K562 (cell line): Measurements from ENCODE around the gene USP35. TPM values are rescaled to one million over a fixed set of nuclear protein-coding genes. Genes with fewer than 3 reads are reported as not detected.

Experiments
- FOXK1 ChIP-seq: sonication (generic); formaldehyde crosslinking; IDR thresholded peaks from 2 replicates; pipeline ENCODE4 v1.8.0; 2022; ENCODE audit warnings: missing genetic modification reagents, mild to moderate bottlenecking, borderline replicate concordance
- GTF3C2 ChIP-seq: IDR thresholded peaks from 3 replicates; pipeline ENCODE4 v1.6.1; 2011; ENCODE audit warnings: borderline replicate concordance, mild to moderate bottlenecking, moderate library complexity; ENCODE audit not compliant: insufficient read length; ENCODE audit errors: extremely low read depth
- HINFP ChIP-seq: fragments of 450-650 bp; conservative IDR thresholded peaks from 2 replicates; pipeline ENCODE4 v1.6.1; 2016; ENCODE audit warnings: missing genetic modification characterization, low read depth, mild to moderate bottlenecking, control low read depth, missing compliant biosample characterization
- NCOA6 ChIP-seq: fragments of 450-650 bp; IDR thresholded peaks from 2 replicates; pipeline ENCODE4 v1.6.1; 2017; ENCODE audit warnings: mild to moderate bottlenecking
- NR2C2 ChIP-seq, 2 experiments: fragments of 200-800 bp in 1 of 2; sonication (Bioruptor generic) in 1 of 2; sonication (generic) in 1 of 2; formaldehyde crosslinking in 1 of 2; IDR thresholded peaks; 2 replicates each; pipeline versions ENCODE4 v1.6.1 to v1.8.0; 2016 to 2022; ENCODE audit warnings: mild to moderate bottlenecking in 1 of 2, missing compliant biosample characterization in 1 of 2, missing genetic modification characterization in 1 of 2, missing genetic modification reagents in 1 of 2
- POLR2B ChIP-seq: fragments of 450-650 bp; IDR thresholded peaks from 2 replicates; pipeline ENCODE4 v1.6.1; 2018; ENCODE audit warnings: low read depth; ENCODE audit not compliant: partially characterized antibody
- SUPT5H ChIP-seq: fragments of 450-650 bp; IDR thresholded peaks from 2 replicates; pipeline ENCODE4 v1.6.1; 2016
- TAF7 ChIP-seq: fragments of 450-650 bp; IDR thresholded peaks from 2 replicates; pipeline ENCODE4 v1.6.1; 2016; ENCODE audit warnings: missing genetic modification characterization, missing compliant biosample characterization
- ZNF395 ChIP-seq: fragments of 200-800 bp; sonication (Bioruptor generic); IDR thresholded peaks from 2 replicates; pipeline ENCODE4 v1.6.1; 2017; ENCODE audit warnings: missing genetic modification characterization, missing compliant biosample characterization
- polyA plus RNA-seq, 8 experiments: library from polyadenylated mRNA; depleted of rRNA in 4 of 8; stranded (reverse) in 5 of 8; unstranded in 3 of 8; fragments of >200 nt; fragmentation: Nextera tagmentation in 2 of 8; fragmentation: Illumina TruSeq in 1 of 8; extraction: Ambion mirVana in 2 of 8; extraction: Trizol in 1 of 8; gene quantifications; 2 replicates each; pipeline versions ENCODE4 v1.2.1 to v1.2.3, GENCODE V29; 2011 to 2014; ENCODE audit warnings: inconsistent platforms in 1 of 8, missing spikeins in 1 of 8
- total RNA-seq, 7 experiments: library from RNA; depleted of rRNA in 6 of 7; stranded (reverse); fragments of >200 nt in 6 of 7; fragmentation: Illumina TruSeq in 2 of 7; extraction: Trizol in 2 of 7; gene quantifications; 2 replicates each; pipeline versions ENCODE4 v1.2.1 to v1.2.3, GENCODE V29; 2011 to 2021; ENCODE audit warnings: low replicate concordance in 1 of 7

The USP35 gene
- total and polyA plus RNA-seq, 9 of the 15 experiments (the other 6 are each of a cell fraction or from before 2014, with no cell fraction given), result 0.01 to 4.8 (median 3.6) TPM

- no peak for TF ChIP-seq GTF3C2
- TF ChIP-seq FOXK1, result no peak
- no peak for TF ChIP-seq ZNF395
- no peak for TF ChIP-seq HINFP (tag)
- no peak for TF ChIP-seq POLR2B
- no peak for TF ChIP-seq TAF7 (tag)
- no peak for TF ChIP-seq NR2C2 (CRISPR knock-in tag; IDR thresholded peaks at IDR 0.05)
- no peak for TF ChIP-seq NR2C2 (tag; IDR thresholded peaks at IDR 0.05)
- no peak for TF ChIP-seq SUPT5H
- no peak for TF ChIP-seq NCOA6
Observed at GRCh38 chr11:78150754-78151153, 38.0 kb upstream of the USP35 start (continued).
